HL-60 (cell line): ENCODE measurements around the gene AQP12B.

ENCODE experiments used
- DNase-seq, 2 experiments: peaks; one replicate each; pipeline ENCODE4 v3.0.0-alpha.2; 2010 to 2020; ENCODE audit warnings: low read depth in 1 of 2, low spot score in 1 of 2
- H3K27ac ChIP-seq: fragments of 250-450 bp; sonication (Bioruptor Pico); replicated peaks from 2 replicates; pipeline ENCODE4 v1.5.1; 2020; ENCODE audit warnings: mild to moderate bottlenecking, moderate library complexity
- H3K27me3 ChIP-seq: fragments of 250-450 bp; sonication (Bioruptor Pico); 2 replicates; pipeline ENCODE4 v1.5.1; 2021; ENCODE audit warnings: mild to moderate bottlenecking, moderate library complexity; ENCODE audit not compliant: insufficient read depth, poor library complexity, severe bottlenecking
- H3K4me3 ChIP-seq: replicated peaks from 2 replicates; pipeline ENCODE4 v1.5.1; 2011; ENCODE audit warnings: mild to moderate bottlenecking, control low read depth, low read length; ENCODE audit not compliant: insufficient read depth
- CTCF ChIP-seq: IDR thresholded peaks from one replicate; pipeline ENCODE4 v1.5.1; 2011; ENCODE audit warnings: low read length, control low read depth, inconsistent platforms; ENCODE audit not compliant: insufficient read depth
- GABPA ChIP-seq: IDR thresholded peaks from 2 replicates; pipeline ENCODE4 v1.6.1; 2012; ENCODE audit warnings: low read depth
- POLR2AphosphoS5 ChIP-seq: IDR thresholded peaks from 2 replicates; pipeline ENCODE4 v1.6.1; 2012; ENCODE audit warnings: low read depth
- REST ChIP-seq: IDR thresholded peaks from 2 replicates; pipeline ENCODE4 v1.6.1; 2012; ENCODE audit warnings: low read depth; ENCODE audit not compliant: insufficient replicate concordance
- SPI1 ChIP-seq: IDR thresholded peaks from 2 replicates; pipeline ENCODE4 v1.6.1; 2012; ENCODE audit warnings: low read depth, mild to moderate bottlenecking, borderline replicate concordance

Gene AQP12B

GRCh38 chr2:240716130-240716798 lies 33.6 kb upstream of the AQP12B start:
- TF ChIP-seq REST = no peak
- no peaks in the 10 kb centered on the region for H3K27me3 ChIP-seq
- DNase-seq = no peak
- no peak overlapping the region for H3K27ac ChIP-seq
- H3K4me3 ChIP-seq = no peak overlapping the region

GRCh38 chr2:240714747-240715725 lies 32.4 kb upstream of the AQP12B start:
- Histone ChIP-seq H3K27me3 (no peaks in the 10 kb centered on the region), H3K27ac (no peak overlapping the region), H3K4me3 (no peak overlapping the region)
- no peak for DNase-seq
- TF ChIP-seq GABPA (no peak), POLR2AphosphoS5 (no peak), REST (no peak), SPI1 (no peak), CTCF (no peak)

GRCh38 chr2:240713928-240714746 lies 31.5 kb upstream of the AQP12B start:
- no peak overlapping the region for H3K27ac ChIP-seq
- no peak for TF ChIP-seq SPI1
- TF ChIP-seq CTCF = no peak
- DNase-seq = no peak
- H3K4me3 ChIP-seq = no peak overlapping the region
- H3K27me3 ChIP-seq = no peaks in the 10 kb centered on the region
